SK-N-SH (cell line): ENCODE data around the gene SMURF1. TPM values are rescaled to one million over a fixed set of nuclear protein-coding genes. Genes with fewer than 3 reads are reported as not detected.

Source experiments
- CTCF ChIA-PET: fragments of 300-600, 350-600 bp; formaldehyde crosslinking; extraction: SDS; loops from one replicate; lab custom pipeline; 2021; lab: Yijun Ruan, JAX
- POLR2A ChIA-PET: fragments of 350-600 bp; sonication (Branson Sonifier 250); formaldehyde crosslinking; extraction: SDS; loops from one replicate; lab custom pipeline; 2020; ENCODE audit warnings: antibody characterized with exemption, inconsistent platforms; lab: Yijun Ruan, JAX
- DNase-seq: peaks from one replicate; pipeline ENCODE4 v3.0.0; 2012
- H2AFZ ChIP-seq: fragments of 200-600 bp; sonication (generic); 2 replicates; pipeline ENCODE4 v1.8.1; 2016; ENCODE audit warnings: antibody characterized with exemption, mild to moderate bottlenecking, low read depth
- H3F3A ChIP-seq: fragments of 200-600 bp; sonication (generic); replicated peaks from 2 replicates; pipeline ENCODE3; 2016; ENCODE audit warnings: antibody characterized with exemption, mild to moderate bottlenecking; ENCODE audit not compliant: insufficient read depth
- H3K27ac ChIP-seq, 2 experiments: fragments of 200-500 bp in 1 of 2; fragments of 200-600 bp in 1 of 2; sonication (Bioruptor generic) in 1 of 2; sonication (generic), shearing (Covaris generic) in 1 of 2; 2 replicates each; pipeline versions ENCODE4 v1.5.1 to v1.6.1; 2014 to 2016; ENCODE audit warnings: low read depth in 2 of 2, inconsistent platforms in 1 of 2, low read length in 1 of 2, mild to moderate bottlenecking in 1 of 2, mixed read lengths in 1 of 2
- H3K27me3 ChIP-seq: fragments of 200-600 bp; sonication (generic), shearing (Covaris generic); 2 replicates; pipeline ENCODE4 v1.6.1; 2016; ENCODE audit warnings: mixed run types; ENCODE audit not compliant: insufficient read depth
- H3K36me3 ChIP-seq, 2 experiments: fragments of 200-500 bp in 1 of 2; fragments of 200-600 bp in 1 of 2; sonication (Bioruptor generic) in 1 of 2; sonication (generic) in 1 of 2; replicated peaks in 1 of 2; 2 replicates each; pipeline versions ENCODE3 to v1.5.1; 2014 to 2016; ENCODE audit warnings: low read length in 1 of 2, mild to moderate bottlenecking in 1 of 2; ENCODE audit not compliant: insufficient read depth in 2 of 2, control insufficient read depth in 1 of 2
- H3K4me1 ChIP-seq, 2 experiments: fragments of 200-500 bp in 1 of 2; fragments of 200-600 bp in 1 of 2; sonication (Bioruptor generic) in 1 of 2; sonication (generic), shearing (Covaris generic) in 1 of 2; 2 replicates each; pipeline versions ENCODE4 v1.5.1 to v1.6.1; 2014 to 2016; ENCODE audit warnings: low read depth in 1 of 2, low read length in 1 of 2, mixed run types in 1 of 2; ENCODE audit not compliant: insufficient read depth in 2 of 2, control insufficient read depth in 1 of 2
- H3K4me2 ChIP-seq: fragments of 200-600 bp; sonication (generic), shearing (Covaris generic); 2 replicates; pipeline ENCODE4 v1.6.1; 2017; ENCODE audit warnings: mixed run types
- H3K4me3 ChIP-seq, 2 experiments: fragments of 200-500 bp in 1 of 2; fragments of 200-600 bp in 1 of 2; sonication (Bioruptor generic) in 1 of 2; sonication (generic), shearing (Covaris generic) in 1 of 2; 2 replicates each; pipeline versions ENCODE4 v1.5.1 to v1.8.1; 2014 to 2016; ENCODE audit warnings: low read depth in 2 of 2, inconsistent platforms in 1 of 2, low read length in 1 of 2, mild to moderate bottlenecking in 1 of 2, mixed read lengths in 1 of 2, moderate library complexity in 1 of 2
- H3K79me2 ChIP-seq: fragments of 200-600 bp; sonication (generic); 2 replicates; pipeline ENCODE4 v1.8.1; 2017; ENCODE audit warnings: mild to moderate bottlenecking; ENCODE audit not compliant: insufficient read depth
- H3K9ac ChIP-seq: fragments of 200-600 bp; sonication (generic); 2 replicates; pipeline ENCODE4 v1.6.1; 2017; ENCODE audit warnings: mixed run types
- H3K9me2 ChIP-seq: fragments of 200-600 bp; sonication (generic); 2 replicates; pipeline ENCODE4 v1.6.1; 2017; ENCODE audit warnings: mixed run types
- H3K9me3 ChIP-seq: fragments of 200-600 bp; sonication (generic); 2 replicates; pipeline ENCODE4 v1.6.1; 2017; ENCODE audit warnings: mixed run types, mild to moderate bottlenecking, moderate library complexity
- H4K20me1 ChIP-seq: fragments of 200-600 bp; sonication (generic); 2 replicates; pipeline ENCODE4 v1.6.1; 2017; ENCODE audit warnings: mild to moderate bottlenecking, mixed run types; ENCODE audit not compliant: insufficient read depth
- CHD2 ChIP-seq: fragments of 150-350 bp; IDR thresholded peaks from 2 replicates; pipeline ENCODE4 v1.6.1; 2018; ENCODE audit warnings: low read length; ENCODE audit not compliant: partially characterized antibody
- ELF1 ChIP-seq: IDR thresholded peaks from 2 replicates; pipeline ENCODE4 v1.4.0; 2012
- EP300 ChIP-seq, 2 experiments: IDR thresholded peaks; 2 replicates each; pipeline versions ENCODE4 v1.4.0 to v1.6.1; 2012; ENCODE audit warnings: borderline replicate concordance in 1 of 2, low read depth in 1 of 2, low read length in 1 of 2
- GABPA ChIP-seq: IDR thresholded peaks from 2 replicates; pipeline ENCODE4 v1.4.0; 2012; ENCODE audit warnings: low read depth, mild to moderate bottlenecking
- GATA2 ChIP-seq: sonication (generic); formaldehyde crosslinking; IDR thresholded peaks from 2 replicates; pipeline ENCODE4 v1.5.0; 2020; ENCODE audit warnings: mild to moderate bottlenecking, missing genetic modification reagents
- JUND ChIP-seq: IDR thresholded peaks from 2 replicates; pipeline ENCODE4 v1.4.0; 2012
- MEF2A ChIP-seq: IDR thresholded peaks from 2 replicates; pipeline ENCODE4 v1.4.0; 2012; ENCODE audit warnings: low read depth, borderline replicate concordance
- MXI1 ChIP-seq: IDR thresholded peaks from 2 replicates; pipeline ENCODE4 v1.6.1; 2012; ENCODE audit warnings: mild to moderate bottlenecking, low read depth, low read length, improper control_type of control experiment
- NFIC ChIP-seq: IDR thresholded peaks from 2 replicates; pipeline ENCODE4 v1.4.0; 2012; ENCODE audit warnings: borderline replicate concordance
- NRF1 ChIP-seq: IDR thresholded peaks from 2 replicates; pipeline ENCODE4 v1.6.1; 2012; ENCODE audit warnings: low read depth, mild to moderate bottlenecking, low read length
- POLR2AphosphoS5 ChIP-seq: IDR thresholded peaks from 2 replicates; pipeline ENCODE4 v1.6.1; 2012; ENCODE audit warnings: low read depth, low read length
- RAD21 ChIP-seq: IDR thresholded peaks from 2 replicates; pipeline ENCODE4 v1.6.1; 2012; ENCODE audit warnings: mild to moderate bottlenecking, low read length
- RFX5 ChIP-seq: IDR thresholded peaks from 2 replicates; pipeline ENCODE4 v1.6.1; 2012; ENCODE audit warnings: mild to moderate bottlenecking, improper control_type of control experiment, low read length
- SIN3A ChIP-seq: IDR thresholded peaks from 2 replicates; pipeline ENCODE4 v1.6.1; 2012; ENCODE audit warnings: low read depth, mild to moderate bottlenecking, low read length, moderate library complexity, borderline replicate concordance
- TAF1 ChIP-seq: IDR thresholded peaks from 2 replicates; pipeline ENCODE4 v1.6.1; 2012; ENCODE audit warnings: low read depth, mild to moderate bottlenecking, low read length, moderate library complexity, borderline replicate concordance
- TEAD4 ChIP-seq: IDR thresholded peaks from 2 replicates; pipeline ENCODE4 v1.4.0; 2012; ENCODE audit warnings: mild to moderate bottlenecking, borderline replicate concordance; ENCODE audit not compliant: insufficient read depth
- WGBS: methylation state at CpG from one replicate; pipeline ENCODE4 v1.1.6; 2017; ENCODE audit warnings: low lambda C conversion rate; 5-methylcytosine and 5-hydroxymethylcytosine counted together
- polyA plus RNA-seq, 3 experiments: library from polyadenylated mRNA; depleted of rRNA; stranded (reverse); fragments of >200 nt; gene quantifications; 2 replicates each; pipeline ENCODE4 v1.2.3, GENCODE V29; 2012
- TF ChIP-seq, protein P1 (sequence below): IDR thresholded peaks from 2 replicates; pipeline ENCODE4 v1.4.0; 2012; ENCODE audit warnings: low read depth, borderline replicate concordance

The SMURF1 gene
- polyA plus RNA-seq, 1 of the 3 experiments (the other 2 are of a cell fraction) = 12.9 TPM

DNA sequence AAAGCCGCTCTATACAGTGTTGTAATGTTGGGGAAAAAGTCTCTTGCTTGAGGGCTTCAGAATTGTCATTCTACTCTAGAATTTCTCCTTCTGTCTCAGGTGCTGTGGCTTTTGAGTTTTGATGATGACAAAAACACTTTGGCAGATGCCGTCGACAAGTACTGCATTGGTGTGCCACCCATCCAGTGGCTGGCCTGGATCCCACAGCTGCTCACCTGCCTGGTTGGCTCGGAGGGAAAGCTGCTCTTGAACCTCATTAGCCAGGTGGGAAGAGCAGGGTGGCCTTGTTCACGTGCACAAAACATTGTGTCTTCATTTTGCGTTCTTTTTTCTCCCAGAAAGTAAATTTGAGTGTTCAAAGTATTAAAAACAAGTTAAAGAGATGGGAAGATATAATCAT is 153.6 kb downstream of the SMURF1 start:
- Histone ChIP-seq H3K9me2 (no peaks in the 10 kb centered on the region), H3K36me3 (peaks cover 71 to 95% of the 10 kb centered on the region in 2 experiments), H3K27me3 (no peaks in the 10 kb centered on the region), H3K4me2 (no peak overlapping the region), H3K4me1 (no peaks in the 10 kb centered on the region), H3K9me3 (no peaks in the 10 kb centered on the region), H3K79me2 (no peaks in the 10 kb centered on the region), H3F3A (no peaks in the 10 kb centered on the region), H4K20me1 (no peaks in the 10 kb centered on the region), H3K4me3 (no peak overlapping the region), H3K9ac (no peak overlapping the region), H3K27ac (no peak overlapping the region), H2AFZ (no peak overlapping the region)
- TF ChIP-seq RFX5 = no peak
- TF ChIP-seq ELF1 = no peak
- CTCF ChIA-PET = interaction anchor here (0.5 to 1.5 kb wide), 2 partner anchors 31 to 46 kb away, joined by 3 read pairs; no protein-coding TSS in a partner anchor
- DNase-seq = no peak
- 92% methylated on average over 6 of the region's 6 CpGs for WGBS
- POLR2A ChIA-PET = no interaction called here

DNA sequence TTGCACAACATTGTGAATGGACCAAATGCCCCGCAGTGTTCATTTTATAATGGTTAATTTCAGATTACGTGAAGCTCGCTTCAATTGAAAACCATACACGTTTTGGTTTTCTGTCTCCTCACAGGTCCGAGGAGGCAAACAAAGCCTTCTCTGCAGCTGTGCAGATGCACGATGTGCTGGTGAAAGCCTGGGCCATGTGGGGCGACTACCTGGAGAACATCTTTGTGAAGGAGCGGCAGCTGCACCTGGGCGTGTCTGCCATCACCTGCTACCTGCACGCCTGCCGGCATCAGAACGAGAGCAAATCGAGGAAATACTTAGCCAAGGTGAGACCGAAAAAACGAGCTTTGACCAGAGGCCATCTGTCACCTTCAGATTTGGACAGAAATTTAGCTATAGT is 155.3 kb downstream of the SMURF1 start:
- no peak overlapping the region for H3K27ac ChIP-seq
- H3K4me1 ChIP-seq = no peaks in the 10 kb centered on the region
- no peaks in the 10 kb centered on the region for H3K27me3 ChIP-seq
- POLR2A ChIA-PET = no interaction called here
- H3F3A ChIP-seq = no peaks in the 10 kb centered on the region
- no peak overlapping the region for H3K4me2 ChIP-seq
- H3K4me3 ChIP-seq = no peak overlapping the region
- H3K79me2 ChIP-seq = no peaks in the 10 kb centered on the region
- no peak overlapping the region for H2AFZ ChIP-seq
- DNase-seq = no peak
- 97% methylated on average over 15 of the region's 15 CpGs for WGBS
- no peaks in the 10 kb centered on the region for H3K9me2 ChIP-seq
- H3K9ac ChIP-seq = no peak overlapping the region
- H3K36me3 ChIP-seq = peaks cover 77 to 95% of the 10 kb centered on the region in 2 experiments
- TF ChIP-seq SIN3A = no peak
- no peak for TF ChIP-seq NFIC
- no peak for TF ChIP-seq RAD21
- TF ChIP-seq POLR2AphosphoS5 = no peak
- TF ChIP-seq JUND = no peak
- TF ChIP-seq GATA2 = no peak
- no peak for TF ChIP-seq NRF1
- no peak for TF ChIP-seq MXI1
- TF ChIP-seq CHD2 = no peak
- TF ChIP-seq MEF2A = no peak
- TF ChIP-seq GABPA = no peak
- no peak for TF ChIP-seq TAF1
- TF ChIP-seq, protein P1, sequence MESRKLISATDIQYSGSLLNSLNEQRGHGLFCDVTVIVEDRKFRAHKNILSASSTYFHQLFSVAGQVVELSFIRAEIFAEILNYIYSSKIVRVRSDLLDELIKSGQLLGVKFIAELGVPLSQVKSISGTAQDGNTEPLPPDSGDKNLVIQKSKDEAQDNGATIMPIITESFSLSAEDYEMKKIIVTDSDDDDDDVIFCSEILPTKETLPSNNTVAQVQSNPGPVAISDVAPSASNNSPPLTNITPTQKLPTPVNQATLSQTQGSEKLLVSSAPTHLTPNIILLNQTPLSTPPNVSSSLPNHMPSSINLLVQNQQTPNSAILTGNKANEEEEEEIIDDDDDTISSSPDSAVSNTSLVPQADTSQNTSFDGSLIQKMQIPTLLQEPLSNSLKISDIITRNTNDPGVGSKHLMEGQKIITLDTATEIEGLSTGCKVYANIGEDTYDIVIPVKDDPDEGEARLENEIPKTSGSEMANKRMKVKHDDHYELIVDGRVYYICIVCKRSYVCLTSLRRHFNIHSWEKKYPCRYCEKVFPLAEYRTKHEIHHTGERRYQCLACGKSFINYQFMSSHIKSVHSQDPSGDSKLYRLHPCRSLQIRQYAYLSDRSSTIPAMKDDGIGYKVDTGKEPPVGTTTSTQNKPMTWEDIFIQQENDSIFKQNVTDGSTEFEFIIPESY = no peak
- no peak for TF ChIP-seq TEAD4
- no peak for TF ChIP-seq EP300 (IDR thresholded peaks at IDR 0.05; ENCODE audit: borderline replicate concordance in 1 of 2, low read depth in 1 of 2, low read length in 1 of 2)
- TF ChIP-seq, all 33 proteins: peak for 0
- Histone ChIP-seq H3K9me3 (no peaks in the 10 kb centered on the region), H4K20me1 (no peaks in the 10 kb centered on the region)
- CTCF ChIA-PET = interaction anchor here (0.9 to 1.5 kb wide), 2 partner anchors 15 to 336 kb away, joined by 3 read pairs; no protein-coding TSS in a partner anchor
